Stimulated activated CD8-positive, alpha-beta memory T cell treated with anti-CD3 and anti-CD28 coated beads, Interleukin-7, amount 100 ng/mL, for 24 hours (primary cell): ENCODE measurements around the gene NTN4.
"Not testable (repeated sequence)": the region's sequence is repeated elsewhere in the genome, so short reads cannot be mapped to it uniquely, and the experiment has no call there.

Source experiments
- DNase-seq: peaks from one replicate; pipeline ENCODE4 v3.0.0-alpha.2; 2020; ENCODE audit warnings: low read depth

NTN4 gene

DNA sequence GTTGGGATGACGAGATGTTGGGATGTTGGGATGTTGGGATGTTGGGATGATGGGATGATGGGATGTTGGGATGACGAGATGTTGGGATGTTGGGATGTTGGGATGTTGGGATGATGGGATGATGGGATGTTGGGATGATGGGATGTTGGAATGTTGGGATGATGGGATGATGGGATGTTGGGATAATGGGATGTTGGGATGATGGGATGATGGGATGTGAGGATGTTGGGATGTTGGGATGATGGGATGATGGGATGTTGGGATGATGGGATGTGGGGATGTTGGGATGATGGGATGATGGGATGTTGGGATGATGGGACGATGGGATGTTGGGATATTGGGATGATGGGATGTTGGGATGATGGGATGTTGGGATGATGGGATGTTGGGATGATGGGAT is 135.9 kb downstream of the NTN4 start:
- not testable (repeated sequence) for DNase-seq

DNA sequence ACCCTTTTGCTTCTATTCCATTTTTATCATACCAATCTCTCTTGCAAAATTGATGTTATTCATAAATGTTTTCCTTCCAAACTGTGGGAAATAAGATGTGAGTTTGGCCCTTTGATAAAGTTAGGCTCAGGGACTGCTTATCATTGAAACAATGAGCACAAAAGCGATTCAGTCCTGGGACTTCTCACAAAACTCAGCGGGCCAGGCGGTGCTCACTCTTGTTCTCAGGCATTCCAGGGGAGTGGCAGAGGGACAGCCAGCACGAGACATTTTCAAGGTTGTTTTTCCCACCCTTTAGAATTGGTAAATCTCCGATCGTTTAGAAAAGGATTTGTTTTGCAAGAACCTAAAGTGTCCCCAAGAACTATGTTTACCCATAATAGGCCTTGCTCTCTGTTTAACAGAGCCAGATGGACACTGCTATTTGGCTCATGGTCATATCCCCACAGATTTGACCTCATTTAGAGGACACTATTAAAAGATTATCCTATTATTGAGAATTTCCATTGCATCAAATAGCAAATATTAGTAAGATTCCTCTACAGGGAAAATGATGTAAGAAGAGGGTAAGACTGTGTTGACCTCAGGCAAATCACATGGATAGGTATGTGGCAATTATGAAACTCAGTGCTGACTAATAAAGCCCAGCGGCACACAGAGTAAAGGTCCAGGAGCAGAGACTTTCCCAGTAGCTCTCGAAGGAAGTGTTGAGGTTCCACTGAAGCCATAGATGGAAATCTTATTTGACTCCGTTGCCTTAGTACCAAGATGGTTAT is 136.6 kb downstream of the NTN4 start:
- DNase-seq = no peak

DNA sequence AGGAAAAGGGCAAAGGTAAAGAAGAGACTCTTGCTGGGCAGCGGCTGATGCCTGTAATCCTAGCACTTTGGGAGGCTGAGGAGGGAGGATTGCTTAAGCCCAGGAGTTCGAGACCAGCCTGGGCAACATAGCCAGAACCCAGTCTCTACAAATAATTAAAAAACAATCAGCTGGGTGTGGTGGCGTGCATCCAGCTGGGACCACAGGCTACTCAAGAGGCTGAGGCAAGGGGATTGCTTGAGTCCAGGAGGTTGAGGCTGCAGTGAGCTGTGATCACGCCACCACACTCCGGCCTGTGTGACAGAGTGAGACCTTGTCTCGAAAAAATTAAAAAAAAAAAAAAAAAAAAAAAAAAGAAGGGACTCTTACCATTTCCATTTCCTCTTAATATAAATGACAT is 138.9 kb downstream of the NTN4 start:
- no peak for DNase-seq

DNA sequence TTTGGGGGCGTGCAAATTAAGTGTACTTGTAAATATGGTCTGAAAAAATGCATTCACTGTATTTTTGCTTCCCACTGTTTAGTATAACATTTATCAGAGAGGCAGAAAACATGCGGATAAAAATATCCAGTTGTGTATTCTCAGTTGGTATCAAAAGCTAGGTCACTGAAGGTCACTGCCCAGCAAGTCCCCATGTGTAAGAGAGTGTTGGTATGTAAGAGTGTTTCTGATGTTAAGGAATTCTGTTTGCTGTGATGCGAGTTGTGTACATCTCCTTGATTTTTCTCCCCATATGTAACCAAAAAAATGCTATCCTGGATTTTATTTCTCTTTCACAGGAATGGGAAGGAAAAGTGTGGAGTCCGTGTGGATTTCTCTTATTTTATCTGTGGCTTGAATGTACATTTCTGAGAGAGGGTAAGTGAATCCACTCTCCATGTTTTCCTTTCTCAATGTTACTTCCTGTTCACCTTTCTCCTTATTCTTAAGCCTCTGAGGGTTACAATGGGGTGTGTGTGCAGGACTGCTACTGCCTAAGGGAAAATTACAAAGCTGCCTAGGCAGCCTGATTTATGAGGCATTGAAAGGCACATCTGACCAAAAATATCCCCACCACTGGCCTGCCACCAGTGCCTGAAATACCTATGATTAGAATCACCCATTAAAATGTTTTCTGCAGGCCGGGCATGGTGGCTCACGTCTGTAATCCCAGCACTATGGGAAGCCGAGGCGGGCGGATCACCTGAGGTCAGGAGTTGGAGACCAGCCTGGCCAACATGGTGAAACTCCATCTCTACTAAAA is 141.4 kb downstream of the NTN4 start:
- DNase-seq = no peak

DNA sequence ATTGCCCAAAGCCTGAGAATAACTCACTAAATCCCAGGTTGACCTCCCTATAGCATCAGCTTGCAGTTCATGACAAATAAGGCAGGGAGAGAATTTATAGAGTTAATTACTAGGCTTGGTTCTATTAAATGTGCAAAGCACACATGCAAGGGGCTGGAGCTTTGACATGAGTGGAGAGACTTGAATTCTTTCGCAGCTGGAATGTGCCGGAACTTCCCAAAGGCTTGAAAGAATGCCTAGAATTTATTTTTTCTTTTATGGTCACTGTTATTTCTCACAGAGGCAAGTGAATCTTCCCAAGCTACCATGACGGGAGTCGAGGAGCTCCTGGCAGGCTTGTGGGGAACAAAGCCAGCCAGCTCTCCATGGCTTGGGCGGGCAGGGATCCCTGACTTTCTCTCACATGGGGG is 143.8 kb downstream of the NTN4 start:
- no peak for DNase-seq

DNA sequence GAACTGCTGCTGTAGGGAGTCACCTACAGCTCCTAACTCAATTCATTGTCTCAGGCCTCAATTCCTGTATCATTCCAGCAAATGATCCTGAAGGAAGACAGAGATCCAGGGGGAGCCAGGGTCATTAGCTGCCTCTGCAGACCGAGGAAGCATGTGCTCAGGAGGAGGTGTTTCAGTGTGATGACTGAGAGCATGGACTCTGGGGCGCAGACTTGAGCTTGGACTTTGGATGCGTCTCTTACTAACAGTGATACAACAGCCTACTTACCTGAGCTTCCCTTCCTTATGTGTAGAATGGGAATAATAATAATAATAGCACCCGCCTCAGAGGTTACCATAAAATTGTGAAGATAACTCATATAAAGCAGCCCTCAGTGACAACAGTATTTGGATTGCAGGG is 147.3 kb downstream of the NTN4 start:
- DNase-seq = no peak

DNA sequence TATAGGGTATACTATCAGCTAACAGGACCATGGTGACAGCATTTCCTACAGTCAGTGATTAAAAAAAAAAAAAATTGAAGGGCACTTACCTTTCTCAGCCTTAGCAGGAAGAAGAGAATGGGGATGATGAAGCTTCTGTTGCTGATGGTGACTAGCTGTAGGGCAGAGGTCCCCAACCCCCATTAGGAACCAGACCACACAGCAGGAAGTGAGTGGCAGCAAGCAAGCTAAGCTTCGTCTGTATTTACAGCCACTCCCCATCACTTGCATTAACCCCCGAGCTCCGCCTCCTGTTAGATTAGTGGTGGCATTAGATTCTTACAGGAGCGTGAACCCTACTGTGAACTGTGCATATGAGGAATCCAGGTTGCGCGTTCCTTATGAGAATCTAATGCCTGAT is 148.0 kb downstream of the NTN4 start:
- no peak for DNase-seq

DNA sequence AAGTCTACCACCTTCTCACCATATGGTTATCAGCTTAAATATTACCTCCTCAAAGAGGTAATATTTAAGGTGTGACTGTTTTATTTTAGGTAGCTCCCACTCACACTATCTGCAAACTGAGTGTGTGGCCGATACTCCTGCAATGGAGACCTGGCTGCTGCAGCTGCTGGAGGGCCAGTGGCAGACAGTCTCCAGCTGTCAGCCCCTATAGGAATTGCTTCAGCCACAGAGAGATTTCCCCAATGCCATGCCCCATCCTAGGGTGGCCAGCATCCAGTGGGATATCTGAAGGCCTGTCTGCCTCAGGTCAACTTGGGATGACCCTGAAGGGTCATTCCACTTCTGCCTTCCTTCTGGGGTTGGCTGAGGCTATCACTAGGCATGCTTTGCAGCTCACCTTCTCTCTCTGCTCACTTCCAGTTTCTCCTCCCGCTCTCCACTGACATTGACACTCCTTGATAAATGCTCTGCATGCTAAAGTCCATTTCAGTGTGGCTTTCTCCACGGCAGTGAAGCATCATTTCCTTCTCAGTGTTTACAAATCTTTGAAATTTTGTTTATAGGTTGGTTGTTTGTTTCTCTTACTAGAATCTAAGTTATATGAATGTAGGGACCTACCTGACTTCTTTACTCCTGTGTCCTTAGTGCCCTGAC is 149.1 kb downstream of the NTN4 start:
- no peak for DNase-seq

DNA sequence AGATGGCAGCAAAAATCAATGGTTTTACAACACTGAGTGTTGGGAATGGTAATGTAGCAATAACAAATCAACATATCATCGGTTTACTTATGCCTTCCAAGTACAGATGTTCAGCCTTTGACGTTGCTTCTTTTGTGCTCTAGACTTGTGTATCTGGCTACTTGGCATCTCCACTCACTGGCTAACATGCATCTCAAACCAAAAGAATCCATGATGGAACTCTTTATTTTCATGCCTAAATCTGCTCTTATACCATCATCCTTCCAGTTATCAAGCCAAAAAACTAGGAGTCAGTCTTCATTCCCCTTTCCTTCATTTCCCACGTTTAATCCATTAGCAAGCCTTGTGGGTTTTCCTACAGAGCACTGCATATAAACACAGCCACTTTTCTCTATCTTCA is 150.0 kb downstream of the NTN4 start:
- no peak for DNase-seq

DNA sequence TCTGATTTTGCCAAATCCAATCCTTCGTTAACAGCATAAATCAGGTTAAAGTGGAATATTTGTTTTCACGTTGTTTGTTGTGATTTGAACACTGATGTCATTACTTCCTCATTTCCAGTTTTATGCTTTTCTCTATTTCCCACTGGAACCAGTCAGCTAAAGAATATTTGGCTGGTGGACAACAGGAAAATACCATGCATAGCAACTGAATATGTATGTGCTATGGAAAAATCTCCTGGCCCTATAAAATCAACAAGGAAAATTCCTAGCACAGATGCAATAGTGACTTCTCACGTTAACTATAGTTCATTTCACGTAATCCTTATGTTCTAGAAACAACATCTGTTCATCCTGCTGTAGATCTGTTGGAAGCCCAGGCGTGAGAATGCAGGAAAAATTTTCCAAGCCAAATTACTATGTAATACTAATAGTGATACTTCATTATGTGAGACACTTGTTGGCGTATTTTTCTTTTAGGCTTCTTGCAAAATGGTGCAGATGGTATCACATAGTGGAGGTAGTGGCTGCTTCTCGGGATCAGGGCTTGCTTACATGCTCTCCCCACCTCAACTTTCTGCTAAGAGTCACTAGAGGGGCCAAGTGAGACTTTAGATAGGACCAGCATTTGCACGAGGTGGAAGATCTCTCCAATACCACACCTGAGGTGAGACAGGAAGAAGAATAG is 153.0 kb downstream of the NTN4 start:
- no peak for DNase-seq

DNA sequence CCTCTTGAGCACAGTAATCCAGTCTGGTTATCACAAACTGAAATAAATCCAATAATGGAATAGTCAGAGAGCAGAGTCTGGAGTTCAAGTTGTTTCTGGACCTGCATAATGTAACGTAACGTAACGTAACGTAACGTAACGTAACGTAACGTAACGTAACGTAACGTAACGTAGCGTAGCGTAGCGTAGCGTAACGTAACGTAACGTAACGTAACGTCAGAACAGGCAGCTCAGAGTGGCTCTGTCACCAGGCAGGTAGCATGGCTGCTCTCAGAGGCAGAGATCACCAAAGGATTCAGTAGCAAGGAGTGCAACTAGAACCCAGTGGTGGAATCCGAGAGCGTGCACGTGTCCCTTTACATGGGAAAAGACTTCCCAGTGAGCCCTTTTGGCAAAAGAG is 153.6 kb downstream of the NTN4 start:
- no peak for DNase-seq

DNA sequence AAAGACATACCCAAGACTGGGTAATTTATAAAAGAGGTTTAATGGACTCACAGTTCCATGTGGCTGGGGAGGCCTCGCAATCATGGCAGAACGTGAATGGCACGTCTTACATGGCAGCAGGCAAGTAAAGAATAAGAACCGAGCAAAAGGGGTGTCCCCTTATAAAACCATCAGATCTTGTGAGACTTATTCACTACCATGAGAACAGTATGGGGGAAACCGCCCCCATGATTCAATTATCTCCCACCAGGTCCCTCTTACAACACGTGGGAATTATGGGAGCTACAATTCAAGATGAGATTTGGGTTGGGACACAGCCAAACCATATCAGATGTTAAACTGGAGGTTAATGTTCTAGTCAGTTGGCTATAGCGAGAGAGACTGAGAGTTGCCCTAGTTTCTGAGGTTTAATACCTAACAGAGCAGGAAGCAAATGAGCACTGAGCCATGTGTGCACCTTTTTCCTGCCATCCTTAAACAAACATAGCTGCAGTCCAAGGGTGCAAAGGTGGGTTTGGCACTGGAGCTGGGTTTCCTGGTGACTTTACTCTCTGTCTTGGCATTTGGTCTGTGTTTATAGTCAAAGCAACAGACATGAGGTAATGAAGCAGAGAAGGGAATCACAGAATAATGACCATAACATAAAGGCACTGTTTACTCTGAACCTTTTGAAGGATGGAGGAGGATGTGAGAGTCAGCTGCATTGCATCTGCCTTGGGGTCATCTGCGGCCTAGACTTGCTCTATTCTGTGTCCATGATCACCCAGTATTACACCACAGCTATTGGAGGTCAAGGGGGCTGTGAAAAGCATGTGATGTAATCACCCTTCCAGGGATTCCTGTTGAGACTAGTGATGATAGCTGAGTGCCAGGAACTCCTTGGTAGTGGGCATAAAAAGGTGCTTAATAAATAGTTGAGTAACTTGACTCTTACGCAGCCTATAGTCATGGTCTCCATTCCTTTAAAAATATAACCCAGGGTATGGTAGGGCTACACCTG is 155.6 kb downstream of the NTN4 start:
- DNase-seq = no peak

DNA sequence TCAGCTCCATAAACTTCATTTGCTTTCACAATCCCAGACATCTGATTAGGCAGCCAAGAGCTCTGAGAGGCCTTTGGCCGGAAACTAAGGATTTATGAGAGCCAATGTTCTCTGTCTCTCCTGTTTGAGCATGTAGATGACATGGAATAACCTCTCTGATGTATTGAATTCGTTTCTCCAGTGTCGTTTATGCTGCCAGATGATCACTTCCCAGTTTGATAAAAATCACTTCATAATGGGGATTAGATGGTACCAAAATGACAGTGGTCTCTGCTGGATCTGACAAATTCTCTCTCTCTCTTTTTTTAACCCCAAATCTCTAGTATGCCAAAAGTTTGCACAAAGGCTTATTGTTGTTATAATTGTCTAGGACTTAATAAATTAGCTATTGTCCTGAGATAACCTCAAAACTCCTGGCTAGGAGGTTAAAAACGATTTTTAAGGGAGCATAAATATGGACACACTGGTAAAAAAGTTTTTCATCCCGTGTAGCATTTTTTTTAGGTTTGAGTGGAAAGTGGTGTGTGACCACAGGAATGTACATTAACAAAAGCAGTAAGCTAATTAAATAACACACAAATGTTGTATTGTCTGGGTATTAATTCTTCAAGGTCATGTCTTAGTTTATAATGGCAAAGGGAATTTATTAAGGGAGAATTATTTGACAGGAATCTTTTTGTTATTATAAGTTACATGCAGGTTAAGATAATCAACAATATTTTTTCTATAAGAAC is 156.7 kb downstream of the NTN4 start:
- no peak for DNase-seq

DNA sequence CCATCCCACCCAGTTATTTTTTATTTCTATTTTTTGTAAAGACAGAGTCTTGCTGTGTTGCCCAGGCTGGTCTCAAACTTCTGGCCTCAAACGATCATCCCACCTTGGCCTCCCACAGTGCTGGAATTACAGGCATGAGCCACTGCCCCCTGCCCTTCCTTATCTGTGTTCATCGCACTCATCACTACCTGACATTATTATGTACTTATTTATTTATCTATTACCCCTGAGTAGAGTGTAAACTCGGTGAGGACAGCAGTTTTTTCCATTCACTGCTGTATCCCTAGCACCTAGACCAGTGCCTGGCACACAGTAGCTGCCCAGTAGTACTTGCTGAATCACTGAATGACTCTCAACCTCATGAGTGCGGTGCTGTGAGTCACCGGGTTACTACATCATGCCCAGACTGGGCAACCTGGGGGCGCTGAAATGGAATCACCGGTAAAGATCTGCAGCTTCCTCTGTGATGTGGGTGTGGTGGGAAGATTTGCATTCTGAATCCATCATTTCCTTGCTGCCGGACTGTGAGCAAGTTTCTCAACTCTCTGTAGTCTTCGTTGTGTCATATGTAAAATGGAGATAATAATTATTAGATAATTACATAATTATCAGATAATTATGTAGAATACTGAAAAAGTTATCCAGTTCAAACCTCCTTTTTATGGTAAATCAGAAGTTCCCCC is 157.4 kb downstream of the NTN4 start:
- DNase-seq = no peak

DNA sequence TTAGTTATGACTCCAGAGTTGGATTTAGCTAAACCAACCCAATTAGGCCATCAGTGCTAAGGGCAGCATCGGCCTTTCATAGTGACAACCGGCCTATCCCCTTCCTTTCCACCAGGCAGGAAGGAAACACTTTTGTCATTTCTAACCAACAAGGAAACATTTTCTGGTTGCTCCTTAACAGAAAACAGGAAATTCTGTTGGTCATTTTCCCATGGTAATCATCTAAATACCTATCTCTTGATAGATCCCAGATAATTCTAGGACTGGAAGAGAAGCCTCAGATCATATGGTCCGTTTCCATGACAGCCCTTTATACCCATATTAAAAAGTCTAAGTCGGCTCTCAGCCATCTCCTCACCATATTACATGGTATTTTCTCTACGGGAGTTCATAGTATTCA is 160.1 kb downstream of the NTN4 start:
- DNase-seq = no peak

DNA sequence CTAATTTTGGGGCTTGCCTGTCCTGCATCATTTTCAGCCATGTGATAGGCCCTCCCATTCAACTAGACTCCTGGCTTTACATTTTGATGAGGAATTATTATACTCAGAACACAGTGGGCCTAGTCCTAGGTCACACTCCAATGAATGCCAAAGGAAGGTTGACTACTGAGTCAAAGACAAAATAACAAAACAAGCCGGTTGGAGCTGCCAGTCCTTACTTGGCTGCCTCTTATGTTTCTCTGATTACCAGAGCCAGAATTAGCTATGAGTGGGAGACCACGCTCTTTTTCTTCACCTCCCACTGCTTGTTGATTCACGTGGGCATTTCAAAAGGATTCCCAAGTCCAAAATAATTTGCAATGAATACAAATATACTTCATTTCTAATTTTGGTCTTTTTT is 161.2 kb downstream of the NTN4 start:
- no peak for DNase-seq

DNA sequence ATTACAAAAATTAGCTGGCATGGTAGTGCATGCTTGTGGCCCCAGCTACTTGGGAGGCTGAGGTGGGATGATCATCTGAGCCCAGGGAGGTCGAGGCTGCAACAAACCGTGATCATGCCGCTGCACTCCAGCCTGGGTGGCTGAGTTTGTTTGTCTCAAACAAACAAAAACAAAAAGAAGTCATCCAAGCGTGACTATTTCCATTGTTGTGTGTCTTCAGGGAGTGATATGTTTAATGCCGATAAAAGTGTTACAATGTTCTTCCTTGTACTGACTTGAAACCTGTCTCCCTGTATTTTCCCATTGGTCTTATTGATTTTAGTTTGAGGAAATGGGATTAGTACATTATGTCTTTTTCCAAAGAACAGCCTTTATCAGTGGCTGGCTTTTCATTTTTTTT is 163.7 kb downstream of the NTN4 start:
- DNase-seq = no peak

DNA sequence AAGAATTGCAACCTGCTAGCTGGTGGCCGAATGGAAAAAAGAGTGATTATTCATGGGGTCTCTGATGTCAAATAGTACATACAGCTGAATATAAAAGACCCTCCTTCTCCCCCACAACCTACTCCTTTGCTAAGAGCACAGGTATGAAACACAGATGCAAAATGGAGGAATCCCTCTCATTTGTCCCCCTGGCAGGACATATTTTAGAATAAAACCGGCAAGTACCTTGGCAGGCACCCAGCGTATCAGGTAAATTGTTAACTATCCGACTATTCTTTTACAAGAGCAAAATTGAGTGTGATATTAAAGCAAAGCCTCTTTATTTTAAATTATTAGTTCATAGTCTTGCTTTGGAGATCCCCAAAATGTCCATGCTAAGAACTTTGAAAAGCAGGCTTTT is 165.6 kb downstream of the NTN4 start:
- DNase-seq = no peak

DNA sequence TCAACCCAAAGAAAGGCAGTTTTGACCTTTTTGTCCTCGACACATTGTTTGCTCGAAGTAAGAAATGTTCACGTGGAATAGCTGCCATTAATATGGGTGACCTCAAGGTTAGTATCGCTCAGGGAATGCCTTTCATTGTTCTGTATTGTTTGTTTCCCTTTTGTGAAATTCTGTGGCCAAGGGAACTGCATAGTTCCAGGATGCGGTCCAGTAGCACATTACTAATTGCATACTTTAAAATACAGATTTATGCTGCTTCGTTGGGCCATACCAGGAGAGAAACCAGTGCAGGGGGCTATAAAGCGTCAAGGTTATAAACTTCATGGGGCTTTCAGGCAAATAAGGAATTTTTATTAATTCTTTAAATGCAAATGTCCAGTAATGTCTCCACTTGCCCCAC is 166.0 kb downstream of the NTN4 start:
- no peak for DNase-seq

DNA sequence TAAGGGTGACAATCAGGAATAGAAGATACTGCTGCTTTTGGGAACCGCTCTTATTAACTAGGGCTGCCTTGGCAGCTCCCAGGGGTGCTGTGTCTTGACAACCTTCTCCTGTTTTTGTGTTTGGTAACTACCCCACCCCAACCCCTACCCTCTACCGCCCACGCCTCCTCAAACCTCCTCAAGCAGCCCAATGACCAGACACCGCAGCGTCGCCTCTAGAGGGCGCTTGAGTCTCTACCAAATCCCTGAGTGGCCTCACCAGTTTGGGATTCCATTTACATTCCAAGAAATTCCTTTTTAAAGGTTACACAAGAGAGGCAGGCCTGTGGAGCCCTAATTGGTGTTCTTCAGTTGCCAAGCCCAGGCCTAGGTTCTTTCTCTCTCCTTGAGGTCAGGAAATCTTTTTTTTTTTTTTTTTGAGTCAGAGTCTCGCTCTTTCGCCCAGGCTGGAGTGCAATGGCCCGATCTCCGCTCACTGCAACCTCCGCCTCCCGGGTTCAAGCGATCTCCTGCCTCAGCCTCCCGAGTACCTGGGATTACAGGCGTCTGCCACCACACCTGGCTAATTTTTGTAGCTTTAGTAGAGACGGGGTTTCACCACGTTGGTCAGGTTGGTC is 166.9 kb downstream of the NTN4 start:
- no peak for DNase-seq
